HepG2 (cell line): Measurements from ENCODE around the gene GRIN3B. TPM values are rescaled to one million over a fixed set of nuclear protein-coding genes. Genes with fewer than 3 reads are reported as not detected.

Experiments
- CC2D1A ChIP-seq: sonication (generic); formaldehyde crosslinking; IDR thresholded peaks from 2 replicates; pipeline ENCODE4 v1.8.1; 2023; ENCODE audit warnings: mild to moderate bottlenecking, missing genetic modification reagents
- CEBPZ ChIP-seq: IDR thresholded peaks from 2 replicates; pipeline ENCODE4 v1.6.1; 2012; ENCODE audit warnings: low read length, improper control_type of control experiment
- DMTF1 ChIP-seq: sonication (generic); formaldehyde crosslinking; IDR thresholded peaks from 2 replicates; pipeline ENCODE4 v1.4.0; 2020; ENCODE audit warnings: mild to moderate bottlenecking, missing genetic modification reagents
- FOXJ3 ChIP-seq: sonication (generic); formaldehyde crosslinking; IDR thresholded peaks from 2 replicates; pipeline ENCODE4 v1.4.0; 2020; ENCODE audit warnings: missing genetic modification reagents, mild to moderate bottlenecking, borderline replicate concordance
- HES4 ChIP-seq: sonication (generic); formaldehyde crosslinking; IDR thresholded peaks from 2 replicates; pipeline ENCODE4 v1.9.0; 2021; ENCODE audit warnings: mild to moderate bottlenecking, missing genetic modification reagents, borderline replicate concordance
- HOXA5 ChIP-seq: sonication (generic); formaldehyde crosslinking; IDR thresholded peaks from 2 replicates; pipeline ENCODE4 v1.4.0; 2020; ENCODE audit warnings: missing genetic modification reagents
- JUND ChIP-seq: sonication (generic); formaldehyde crosslinking; IDR thresholded peaks from 2 replicates; pipeline ENCODE4 v1.8.0; 2022; ENCODE audit warnings: mild to moderate bottlenecking, missing genetic modification reagents
- KDM5B ChIP-seq: sonication (generic); formaldehyde crosslinking; IDR thresholded peaks from 2 replicates; pipeline ENCODE4 v1.4.0; 2020; ENCODE audit warnings: missing genetic modification reagents, mild to moderate bottlenecking, borderline replicate concordance
- NFKBIZ ChIP-seq: IDR thresholded peaks from 2 replicates; pipeline ENCODE4 v1.6.1; 2018; ENCODE audit warnings: missing genetic modification reagents, missing compliant biosample characterization
- NFRKB ChIP-seq: fragments of 450-650 bp; IDR thresholded peaks from 2 replicates; pipeline ENCODE4 v1.6.1; 2017
- TBX2 ChIP-seq: sonication (generic); formaldehyde crosslinking; IDR thresholded peaks from 2 replicates; pipeline ENCODE4 v1.5.0; 2020; ENCODE audit warnings: missing genetic modification reagents, mild to moderate bottlenecking, borderline replicate concordance
- YEATS2 ChIP-seq: sonication (generic); formaldehyde crosslinking; IDR thresholded peaks from 2 replicates; pipeline ENCODE4 v1.4.0; 2020; ENCODE audit warnings: missing genetic modification reagents, borderline replicate concordance
- YY1 ChIP-seq: IDR thresholded peaks from 2 replicates; pipeline ENCODE4 v1.6.1; 2011; ENCODE audit warnings: low read length, low read depth, moderate library complexity, mild to moderate bottlenecking; ENCODE audit not compliant: insufficient read depth, insufficient replicate concordance
- ZBTB42 ChIP-seq: sonication (generic); formaldehyde crosslinking; IDR thresholded peaks from 2 replicates; pipeline ENCODE4 v1.5.0; 2020; ENCODE audit warnings: mild to moderate bottlenecking, missing genetic modification reagents
- ZIK1 ChIP-seq: sonication (generic); formaldehyde crosslinking; IDR thresholded peaks from 2 replicates; pipeline ENCODE4 v1.5.0; 2020; ENCODE audit warnings: mild to moderate bottlenecking, low read depth, missing genetic modification reagents, borderline replicate concordance
- ZNF205 ChIP-seq: IDR thresholded peaks from 2 replicates; pipeline ENCODE4 v1.6.1; 2018; ENCODE audit warnings: missing biosample characterization, missing genetic modification reagents
- ZNF468 ChIP-seq: sonication (generic); formaldehyde crosslinking; IDR thresholded peaks from 2 replicates; pipeline ENCODE4 v1.8.0; 2022; ENCODE audit warnings: mild to moderate bottlenecking, moderate library complexity, missing genetic modification reagents
- ZNF75D ChIP-seq: sonication (generic); formaldehyde crosslinking; IDR thresholded peaks from 2 replicates; pipeline ENCODE4 v1.8.1; 2023; ENCODE audit warnings: missing genetic modification reagents, mild to moderate bottlenecking, borderline replicate concordance
- ZSCAN9 ChIP-seq: IDR thresholded peaks from 2 replicates; pipeline ENCODE4 v1.6.1; 2016; ENCODE audit warnings: borderline replicate concordance
- polyA plus RNA-seq, 8 experiments: library from polyadenylated mRNA; depleted of rRNA in 3 of 8; stranded (reverse) in 7 of 8; unstranded in 1 of 8; fragments of >200 nt; fragmentation: Illumina TruSeq in 4 of 8; extraction: Trizol in 4 of 8; gene quantifications; 2 replicates each; pipeline versions ENCODE4 v1.2.1 to v1.2.3, GENCODE V29; 2011 to 2016; ENCODE audit warnings: low read depth in 4 of 8, missing spikeins in 1 of 8, mixed read lengths in 1 of 8; ENCODE audit not compliant: insufficient read depth in 1 of 8
- total RNA-seq, 5 experiments: library from RNA; depleted of rRNA; stranded (reverse); fragments of >200 nt; fragmentation: Illumina TruSeq; extraction: Trizol; gene quantifications; 2 replicates each; pipeline ENCODE4 v1.2.3, GENCODE V29; 2016; ENCODE audit warnings: low read depth in 1 of 5
- TF ChIP-seq, protein P1 (sequence below): sonication (generic); formaldehyde crosslinking; IDR thresholded peaks from 2 replicates; pipeline ENCODE4 v1.5.0; 2020; ENCODE audit warnings: missing genetic modification reagents, mild to moderate bottlenecking, borderline replicate concordance

GRIN3B gene
- total and polyA plus RNA-seq, 2 of the 13 experiments (the other 11 are each of a cell fraction or from before 2014, with no cell fraction given), result 0.07 to 0.20 TPM

DNA sequence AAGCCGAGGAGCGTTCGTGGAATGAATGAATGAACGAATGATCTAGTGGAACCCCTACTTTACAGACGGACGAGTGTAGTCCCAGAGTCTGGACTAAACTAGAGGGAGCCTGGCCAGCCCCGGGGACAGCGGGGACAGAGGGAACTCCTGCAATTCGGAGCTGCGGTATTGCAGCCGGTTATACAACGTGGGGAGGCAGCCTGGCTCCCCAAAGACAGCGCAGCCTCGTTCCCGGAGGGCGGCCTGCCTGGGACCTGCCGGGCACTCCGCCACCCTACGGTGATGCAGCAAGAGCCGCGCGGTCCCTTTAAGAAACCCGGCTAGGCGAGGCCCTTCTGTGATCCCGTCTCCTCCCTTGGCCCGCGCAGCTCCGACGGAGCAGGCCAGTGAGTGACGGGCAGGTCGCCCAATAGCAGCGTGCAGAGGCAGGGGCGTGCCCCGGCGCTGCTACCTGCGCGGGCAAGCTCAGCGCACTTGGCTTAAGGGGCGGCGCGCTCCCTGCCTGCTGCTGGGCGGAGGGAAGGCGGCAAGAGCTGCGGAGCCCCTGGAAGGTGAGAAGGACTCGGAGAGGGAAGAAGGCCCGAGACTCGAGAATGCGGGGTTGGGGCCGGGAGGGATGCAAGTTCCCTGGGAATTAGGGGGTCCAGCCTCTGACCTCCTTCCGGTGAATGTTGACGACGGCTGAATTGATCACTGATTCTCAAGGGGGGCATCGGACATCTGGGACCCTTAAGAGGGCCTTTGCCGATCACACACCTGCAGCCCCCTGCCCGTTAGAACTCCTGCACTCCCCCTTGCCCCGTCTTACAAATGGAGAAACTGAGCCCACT lies 39.6 kb downstream of the GRIN3B start, which contains the start of gene ABCA7 (continued):
- TF ChIP-seq CEBPZ (no peak), DMTF1 (CRISPR knock-in tag) (no peak), HOXA5 (CRISPR knock-in tag) (no peak), FOXJ3 (CRISPR knock-in tag) (no peak), ZNF75D (no peak), YY1 (no peak), ZNF468 (CRISPR knock-in tag) (no peak), NFKBIZ (no peak), ZIK1 (CRISPR knock-in tag) (no peak), NFRKB (no peak), ZBTB42 (CRISPR knock-in tag) (no peak), CC2D1A (CRISPR knock-in tag) (no peak), KDM5B (CRISPR knock-in tag) (0 out of 2 replicates have a peak, but pooled peaks have one; percentile 14), JUND (CRISPR knock-in tag) (no peak), TBX2 (CRISPR knock-in tag) (peak; percentile 41), ZNF205 (CRISPR knock-in tag) (no peak), HES4 (no peak), YEATS2 (CRISPR knock-in tag) (peak; percentile 80), ZSCAN9 (CRISPR knock-in tag) (peak; percentile 35; the same call in 1 of the 2 replicates)
- TF ChIP-seq, protein P1, sequence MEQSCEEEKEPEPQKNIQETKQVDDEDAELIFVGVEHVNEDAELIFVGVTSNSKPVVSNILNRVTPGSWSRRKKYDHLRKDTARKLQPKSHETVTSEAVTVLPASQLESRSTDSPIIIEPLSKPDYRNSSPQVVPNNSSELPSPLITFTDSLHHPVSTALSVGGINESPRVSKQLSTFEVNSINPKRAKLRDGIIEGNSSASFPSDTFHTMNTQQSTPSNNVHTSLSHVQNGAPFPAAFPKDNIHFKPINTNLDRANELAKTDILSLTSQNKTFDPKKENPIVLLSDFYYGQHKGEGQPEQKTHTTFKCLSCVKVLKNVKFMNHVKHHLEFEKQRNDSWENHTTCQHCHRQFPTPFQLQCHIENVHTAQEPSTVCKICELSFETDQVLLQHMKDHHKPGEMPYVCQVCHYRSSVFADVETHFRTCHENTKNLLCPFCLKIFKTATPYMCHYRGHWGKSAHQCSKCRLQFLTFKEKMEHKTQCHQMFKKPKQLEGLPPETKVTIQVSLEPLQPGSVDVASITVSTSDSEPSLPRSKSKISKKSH (CRISPR knock-in tag), result peak; percentile 53; the same call in 1 of the 2 replicates
